ENCODE measurements around the gene AFF3. TPM values are rescaled to one million over a fixed set of nuclear protein-coding genes. Genes with fewer than 3 reads are reported as not detected.

The AFF3 gene
- total and polyA plus RNA-seq, 12 donors, result 1.1 to 7.5 (median 3.9) TPM

DNA sequence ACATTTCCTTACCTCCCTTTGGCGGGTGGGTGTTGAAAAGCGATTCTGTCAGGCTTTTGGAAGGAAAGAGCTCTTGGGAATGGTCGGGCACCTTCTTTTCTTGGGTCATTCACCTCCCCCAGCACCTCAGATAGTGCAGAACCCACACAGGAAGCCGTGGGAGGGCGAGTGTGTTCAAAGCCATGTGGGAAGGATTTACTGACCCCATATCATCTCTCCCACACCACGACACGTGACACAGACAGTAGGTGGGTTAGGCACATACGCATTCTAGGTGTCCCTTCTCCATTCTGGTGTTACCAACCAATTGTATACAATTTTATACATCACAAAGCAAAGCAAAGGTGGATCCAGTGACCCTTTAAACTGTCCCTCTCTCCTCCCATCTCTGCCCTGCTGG is 388.9 kb downstream of the AFF3 start:
- Histone ChIP-seq H3K27ac (no peak overlapping the region), H3K27me3 (no peaks in the 10 kb centered on the region), H3K4me3 (no peak overlapping the region), H3K36me3 (replicated peaks in 1 of 2) (no peaks in the 10 kb centered on the region), H3K9me3 (replicated peaks in 1 of 3) (no peaks in the 10 kb centered on the region), H3K4me1 (replicated peaks in 1 of 2) (no peaks in the 10 kb centered on the region)
- intact Hi-C loops (cut with DNase I), result no loop called here
- 78 to 88% (median 82%) methylated on average over 8 of the region's 8 CpGs for WGBS, 4 donors
- DNase-seq, result no peak
- no peak for TF ChIP-seq POLR2A (IDR thresholded peaks at IDR 0.05)
- TF ChIP-seq, protein P1, sequence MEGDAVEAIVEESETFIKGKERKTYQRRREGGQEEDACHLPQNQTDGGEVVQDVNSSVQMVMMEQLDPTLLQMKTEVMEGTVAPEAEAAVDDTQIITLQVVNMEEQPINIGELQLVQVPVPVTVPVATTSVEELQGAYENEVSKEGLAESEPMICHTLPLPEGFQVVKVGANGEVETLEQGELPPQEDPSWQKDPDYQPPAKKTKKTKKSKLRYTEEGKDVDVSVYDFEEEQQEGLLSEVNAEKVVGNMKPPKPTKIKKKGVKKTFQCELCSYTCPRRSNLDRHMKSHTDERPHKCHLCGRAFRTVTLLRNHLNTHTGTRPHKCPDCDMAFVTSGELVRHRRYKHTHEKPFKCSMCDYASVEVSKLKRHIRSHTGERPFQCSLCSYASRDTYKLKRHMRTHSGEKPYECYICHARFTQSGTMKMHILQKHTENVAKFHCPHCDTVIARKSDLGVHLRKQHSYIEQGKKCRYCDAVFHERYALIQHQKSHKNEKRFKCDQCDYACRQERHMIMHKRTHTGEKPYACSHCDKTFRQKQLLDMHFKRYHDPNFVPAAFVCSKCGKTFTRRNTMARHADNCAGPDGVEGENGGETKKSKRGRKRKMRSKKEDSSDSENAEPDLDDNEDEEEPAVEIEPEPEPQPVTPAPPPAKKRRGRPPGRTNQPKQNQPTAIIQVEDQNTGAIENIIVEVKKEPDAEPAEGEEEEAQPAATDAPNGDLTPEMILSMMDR (IDR thresholded peaks at IDR 0.05), result no peak

DNA sequence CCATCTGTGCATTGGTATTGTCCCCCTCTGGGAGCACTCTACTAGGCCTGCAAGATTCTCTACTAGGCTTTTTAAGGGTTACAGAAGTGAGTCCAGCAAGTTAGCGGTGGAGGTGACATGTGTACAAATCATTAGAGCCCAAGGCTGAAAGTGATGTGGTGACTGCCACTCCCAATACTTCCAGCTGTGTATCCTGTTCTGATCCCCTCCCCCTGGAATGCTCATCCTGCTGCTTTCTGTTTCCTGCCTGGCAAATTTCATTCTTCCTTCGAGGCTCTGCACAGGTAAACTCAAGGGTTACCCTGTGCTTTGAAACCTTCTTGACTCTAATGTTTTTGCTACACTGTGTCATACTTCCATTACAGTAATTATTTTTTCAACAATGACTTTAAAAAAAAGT is 394.0 kb downstream of the AFF3 start:
- intact Hi-C loops (cut with DNase I), result no loop called here
- no peak for DNase-seq
- Histone ChIP-seq H3K27ac (no peak overlapping the region), H3K9me3 (replicated peaks in 1 of 3) (no peaks in the 10 kb centered on the region), H3K27me3 (no peaks in the 10 kb centered on the region), H3K4me3 (no peak overlapping the region), H3K36me3 (replicated peaks in 1 of 2) (no peaks in the 10 kb centered on the region), H3K4me1 (replicated peaks in 1 of 2) (no peaks in the 10 kb centered on the region)
- 46 to 77% (median 64%) methylated on average over 1 to 2 of the region's 2 CpGs for WGBS, 4 donors
- TF ChIP-seq POLR2A (IDR thresholded peaks at IDR 0.05), result no peak
- TF ChIP-seq, protein P1 (IDR thresholded peaks at IDR 0.05), result no peak

DNA sequence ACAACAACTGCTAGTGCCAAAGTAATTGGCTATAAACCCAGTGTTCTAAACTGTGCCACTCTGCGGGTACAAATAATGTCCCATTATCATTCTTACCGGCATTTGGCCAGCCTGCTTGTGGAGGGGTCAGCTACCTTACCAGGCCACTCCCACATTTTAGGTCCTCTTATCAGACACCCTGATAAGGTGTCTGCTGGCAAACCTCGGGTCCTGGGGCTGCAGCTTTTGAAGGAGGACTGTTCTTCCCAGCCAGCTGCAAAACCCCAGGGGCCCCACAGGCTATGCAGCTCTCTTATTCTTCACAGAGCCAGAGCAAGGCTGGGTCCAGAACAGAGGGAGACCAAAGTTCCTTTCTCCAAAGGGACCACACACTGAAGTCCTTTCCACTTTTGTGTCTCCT is 394.5 kb downstream of the AFF3 start:
- Histone ChIP-seq H3K27ac (no peak overlapping the region), H3K4me3 (no peak overlapping the region), H3K36me3 (replicated peaks in 1 of 2) (no peaks in the 10 kb centered on the region), H3K4me1 (replicated peaks in 1 of 2) (no peaks in the 10 kb centered on the region), H3K27me3 (no peaks in the 10 kb centered on the region), H3K9me3 (replicated peaks in 1 of 3) (no peaks in the 10 kb centered on the region)
- no peak for TF ChIP-seq POLR2A (IDR thresholded peaks at IDR 0.05)
- TF ChIP-seq, protein P1 (IDR thresholded peaks at IDR 0.05), result no peak
- 59 to 76% (median 71%) methylated on average over 3 of the region's 3 CpGs for WGBS, 4 donors
- intact Hi-C loops (cut with DNase I), result no loop called here
- DNase-seq, result no peak

DNA sequence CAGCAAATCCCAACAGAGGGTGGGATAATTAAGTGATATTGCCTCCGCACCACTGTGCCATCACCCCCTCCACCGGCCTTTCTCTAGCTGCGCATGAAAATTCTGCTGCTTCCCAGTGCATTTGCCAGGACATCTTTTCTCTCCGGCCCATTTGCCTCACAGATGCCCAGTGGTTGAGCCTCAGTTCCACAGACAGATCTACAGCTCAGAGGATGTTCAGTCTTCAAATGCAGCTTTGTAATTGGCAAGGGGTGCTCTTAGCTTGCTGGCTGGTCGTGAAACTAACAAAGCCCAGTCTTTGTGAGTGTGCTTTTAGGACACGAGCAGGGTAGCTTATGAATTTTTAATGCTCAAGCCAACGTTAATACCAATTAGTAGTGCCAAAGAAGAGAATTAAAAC is 399.2 kb downstream of the AFF3 start:
- DNase-seq, result no peak
- Histone ChIP-seq H3K4me1 (replicated peaks in 1 of 2) (no peaks in the 10 kb centered on the region), H3K27me3 (no peaks in the 10 kb centered on the region), H3K4me3 (no peak overlapping the region), H3K36me3 (replicated peaks in 1 of 2) (no peaks in the 10 kb centered on the region), H3K9me3 (replicated peaks in 1 of 3) (no peaks in the 10 kb centered on the region), H3K27ac (no peak overlapping the region)
- TF ChIP-seq, protein P1 (IDR thresholded peaks at IDR 0.05), result no peak
- TF ChIP-seq POLR2A (IDR thresholded peaks at IDR 0.05), result no peak
- intact Hi-C loops (cut with DNase I), result no loop called here
- WGBS, 4 donors, result 87 to 91% (median 89%) methylated on average over 7 of the region's 7 CpGs
